ENCODE measurements around the gene GGT1.

GGT1 gene

DNA sequence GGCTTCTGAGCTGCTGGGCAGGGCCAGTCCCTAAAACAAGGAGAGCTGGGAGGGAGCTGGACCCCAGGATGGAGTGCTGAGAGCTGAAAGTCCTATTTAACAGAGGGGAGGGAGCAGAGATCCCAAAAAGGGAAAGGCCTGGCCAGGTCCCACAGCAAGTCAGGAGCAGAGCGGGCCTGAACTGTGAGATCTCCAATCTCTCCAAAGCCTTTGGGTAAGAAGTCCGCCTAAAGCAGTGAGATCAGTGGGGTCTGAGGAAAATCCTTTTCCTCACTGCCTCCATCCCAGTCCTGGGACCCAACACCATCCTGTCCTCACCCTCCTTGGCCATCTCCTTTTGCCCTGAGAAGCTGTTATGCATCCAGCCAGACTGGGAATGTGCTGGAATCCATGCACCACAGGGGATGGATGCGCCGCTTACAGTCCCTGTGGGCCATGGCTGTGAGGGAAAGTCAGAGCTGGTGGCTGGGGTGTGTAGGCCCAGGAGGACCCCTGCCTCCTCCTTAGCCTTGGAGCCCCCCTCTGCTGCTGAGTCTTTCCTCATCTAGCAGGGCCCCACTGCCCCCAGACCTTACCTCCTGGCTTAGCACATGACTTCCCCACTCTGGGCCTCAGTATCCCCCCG is 18.7 kb upstream of the GGT1 start:
- no peak for DNase-seq (ENCODE audit: extremely low read depth, low read depth)
- no peak for TF ChIP-seq CTCF (IDR thresholded peaks at IDR 0.05; ENCODE audit: low read depth, low read length, missing control alignments)
- H3K4me3 ChIP-seq (replicated peaks; ENCODE audit: low read depth, low read length), result no peak overlapping the region

- no peak overlapping the region for H3K4me3 ChIP-seq (replicated peaks; ENCODE audit: low read depth, low read length)
- no peak for DNase-seq (ENCODE audit: extremely low read depth, low read depth)
- TF ChIP-seq CTCF (IDR thresholded peaks at IDR 0.05; ENCODE audit: low read depth, low read length, missing control alignments), result no peak
Measured at GRCh38 chr22:24584871-24585411, 18.1 kb upstream of the GGT1 start.

DNA sequence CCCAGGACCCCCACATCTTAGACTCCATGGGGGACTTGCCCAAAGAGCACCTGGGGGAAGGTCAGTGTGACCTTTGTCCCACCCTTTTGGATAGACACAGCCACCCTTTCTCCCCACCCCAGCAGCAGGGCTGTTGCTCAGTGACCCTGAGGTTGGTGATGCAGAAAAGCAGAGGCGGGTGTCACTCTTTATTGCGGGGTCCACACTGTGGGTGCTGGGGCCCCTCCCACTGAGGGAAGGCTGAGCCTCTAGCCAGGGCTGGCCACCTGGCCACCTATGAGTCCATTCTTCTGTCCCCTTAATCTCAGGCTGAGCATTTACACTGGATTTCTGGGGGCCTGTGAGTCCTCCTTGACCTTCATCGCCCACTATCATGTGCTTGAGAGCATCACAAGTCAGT is 17.5 kb upstream of the GGT1 start:
- no peak for TF ChIP-seq CTCF (IDR thresholded peaks at IDR 0.05; ENCODE audit: low read depth, low read length, missing control alignments)
- H3K4me3 ChIP-seq (replicated peaks; ENCODE audit: low read depth, low read length), result no peak overlapping the region
- no peak for DNase-seq (ENCODE audit: extremely low read depth, low read depth)

DNA sequence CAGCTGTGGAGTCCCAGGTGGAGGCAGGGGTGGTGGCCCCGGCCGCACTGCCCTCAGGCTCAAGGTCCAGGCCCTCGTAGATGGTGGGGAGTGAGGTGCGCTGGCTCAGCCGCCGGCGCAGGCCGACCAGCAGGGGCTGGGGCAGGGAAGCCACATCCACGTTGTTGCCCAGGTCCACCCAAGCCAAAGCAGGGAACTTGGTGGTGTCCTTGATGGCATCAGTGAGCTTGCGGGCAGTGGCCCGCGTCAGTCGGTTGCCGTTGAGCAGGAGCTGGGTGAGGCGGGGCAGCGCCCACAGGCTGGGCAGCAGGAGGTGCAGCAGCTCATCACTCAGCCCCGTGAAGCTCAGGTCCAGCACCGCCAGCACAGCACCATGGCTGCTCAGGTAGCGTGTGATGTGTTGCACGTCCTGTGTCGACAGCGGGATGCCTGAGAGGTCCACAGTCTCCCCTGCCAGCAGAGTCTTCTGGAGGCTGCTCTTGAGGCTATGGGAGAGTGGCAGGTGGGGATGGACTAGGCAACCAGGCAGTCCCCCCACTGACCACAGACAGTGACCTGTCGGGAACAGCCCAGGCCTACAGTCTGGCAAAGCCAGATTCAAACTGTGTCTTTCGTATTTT is 17.0 kb upstream of the GGT1 start:
- no peak overlapping the region for H3K4me3 ChIP-seq (replicated peaks; ENCODE audit: low read depth, low read length)
- TF ChIP-seq CTCF (IDR thresholded peaks at IDR 0.05; ENCODE audit: low read depth, low read length, missing control alignments), result no peak
- DNase-seq (ENCODE audit: extremely low read depth, low read depth), result no peak

DNA sequence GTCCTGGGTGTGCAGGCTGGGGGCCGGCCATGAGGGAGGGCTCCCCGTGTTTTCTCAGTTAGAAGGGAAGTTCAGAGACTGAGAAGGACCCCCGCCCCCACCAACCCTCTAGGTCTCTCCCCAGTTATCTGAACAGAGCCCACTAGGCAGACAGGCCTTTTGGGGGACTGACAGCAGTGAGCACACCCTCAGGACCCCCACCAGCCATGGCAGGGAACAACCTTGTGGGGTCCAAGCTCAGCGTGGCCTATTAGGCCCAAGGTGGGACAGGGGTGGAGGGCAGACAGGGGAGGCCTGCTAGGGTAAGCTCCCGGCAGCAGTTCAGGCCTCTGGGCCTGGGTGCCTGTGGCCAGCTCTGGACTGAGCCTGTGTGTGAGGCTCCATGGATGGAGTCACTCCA is 15.7 kb upstream of the GGT1 start:
- H3K4me3 ChIP-seq (replicated peaks; ENCODE audit: low read depth, low read length), result no peak overlapping the region
- TF ChIP-seq CTCF (IDR thresholded peaks at IDR 0.05; ENCODE audit: low read depth, low read length, missing control alignments), result no peak

GRCh38 chr22:24587948-24588347 is 15.0 kb upstream of the GGT1 start:
- no peak for TF ChIP-seq CTCF (IDR thresholded peaks at IDR 0.05; ENCODE audit: low read depth, low read length, missing control alignments)
- no peak overlapping the region for H3K4me3 ChIP-seq (replicated peaks; ENCODE audit: low read depth, low read length)
- DNase-seq (ENCODE audit: extremely low read depth, low read depth), result no peak

More for the DNA sequence above, 15.7 kb upstream of the GGT1 start:
- DNase-seq (ENCODE audit: extremely low read depth, low read depth), result no peak
